ENCODE results near the gene LIN52. TPM values are rescaled to one million over a fixed set of nuclear protein-coding genes. Genes with fewer than 3 reads are reported as not detected.
A peak's percentile ranks its signal among the peaks of the same experiment; 100 is the strongest.

The LIN52 gene
- total RNA-seq, 2 donors from 2014 or later = 8.7 to 22.1 TPM

- peak overlapping the region; percentile 73 for H3K4me3 ChIP-seq
- DNase-seq (ENCODE audit: low spot score) (no peak), ATAC-seq (ENCODE audit: insufficient number of reproducible peaks, low FRiP score, low read depth) (no peak)
- no peak overlapping the region for H3K27ac ChIP-seq
- no peaks in the 10 kb centered on the region for H3K9me3 ChIP-seq
- H3K4me1 ChIP-seq (ENCODE audit: control insufficient read depth in 1 of 2, low read depth in 2 of 2) = peaks cover 16 to 23% of the 10 kb centered on the region in 2 donors
- no peaks in the 10 kb centered on the region for H3K36me3 ChIP-seq
- H3K27me3 ChIP-seq (replicated peaks; ENCODE audit: insufficient read depth) = no peaks in the 10 kb centered on the region
- no peak for TF ChIP-seq CTCF (IDR thresholded peaks at IDR 0.05)
These were observed 1.6 kb upstream of the LIN52 start for GRCh38 chr14:74083161-74083560.

- DNase-seq (ENCODE audit: low spot score) (no peak), ATAC-seq (ENCODE audit: insufficient number of reproducible peaks, low FRiP score, low read depth) (peak; percentile 5)
- Histone ChIP-seq H3K36me3 (no peaks in the 10 kb centered on the region), H3K27ac (peak overlapping the region; percentile 61 to 68), H3K4me3 (peak overlapping the region; percentile 73), H3K27me3 (replicated peaks; ENCODE audit: insufficient read depth) (no peaks in the 10 kb centered on the region), H3K4me1 (ENCODE audit: control insufficient read depth in 1 of 2, low read depth in 2 of 2) (peaks cover 16 to 23% of the 10 kb centered on the region in 2 donors), H3K9me3 (no peaks in the 10 kb centered on the region)
- no peak for TF ChIP-seq CTCF (IDR thresholded peaks at IDR 0.05)
These were observed 926 bp upstream of the LIN52 start for GRCh38 chr14:74083784-74084276.

GRCh38 chr14:74085047-74085637, 386 bp downstream of the LIN52 start:
- H3K27ac ChIP-seq = peak overlapping the region; percentile 73 to 82
- no peak for TF ChIP-seq CTCF (IDR thresholded peaks at IDR 0.05)
- no peaks in the 10 kb centered on the region for H3K9me3 ChIP-seq
- H3K27me3 ChIP-seq (replicated peaks; ENCODE audit: insufficient read depth) = no peaks in the 10 kb centered on the region
- H3K36me3 ChIP-seq = no peaks in the 10 kb centered on the region
- H3K4me3 ChIP-seq = peak overlapping the region; percentile 90
- DNase-seq (ENCODE audit: low spot score) = no peak
- peak; percentile 5 for ATAC-seq (ENCODE audit: insufficient number of reproducible peaks, low FRiP score, low read depth)
- peaks cover 16 to 23% of the 10 kb centered on the region in 2 donors for H3K4me1 ChIP-seq (ENCODE audit: control insufficient read depth in 1 of 2, low read depth in 2 of 2)

- H3K4me3 ChIP-seq = peak overlapping the region; percentile 90
- H3K27me3 ChIP-seq (replicated peaks; ENCODE audit: insufficient read depth) = no peaks in the 10 kb centered on the region
- H3K4me1 ChIP-seq (ENCODE audit: control insufficient read depth in 1 of 2, low read depth in 2 of 2) = peaks cover 16 to 23% of the 10 kb centered on the region in 2 donors
- TF ChIP-seq CTCF (IDR thresholded peaks at IDR 0.05) = no peak
- no peaks in the 10 kb centered on the region for H3K36me3 ChIP-seq
- no peaks in the 10 kb centered on the region for H3K9me3 ChIP-seq
- DNase-seq (ENCODE audit: low spot score) = no peak
- no peak overlapping the region for H3K27ac ChIP-seq
- ATAC-seq (ENCODE audit: insufficient number of reproducible peaks, low FRiP score, low read depth) = no peak
These were observed 1.1 kb downstream of the LIN52 start for GRCh38 chr14:74085828-74086227.

- H3K4me3 ChIP-seq = no peak overlapping the region
- H3K27me3 ChIP-seq (replicated peaks; ENCODE audit: insufficient read depth) = no peaks in the 10 kb centered on the region
- H3K9me3 ChIP-seq = no peaks in the 10 kb centered on the region
- H3K27ac ChIP-seq = no peak overlapping the region
- ATAC-seq (ENCODE audit: insufficient number of reproducible peaks, low FRiP score, low read depth) = no peak
- peaks cover 13% of the 10 kb centered on the region for H3K36me3 ChIP-seq
- TF ChIP-seq CTCF (IDR thresholded peaks at IDR 0.05) = no peak
- H3K4me1 ChIP-seq (ENCODE audit: control insufficient read depth in 1 of 2, low read depth in 2 of 2) = peaks cover 8 to 12% of the 10 kb centered on the region in 2 donors
- no peak for DNase-seq (ENCODE audit: low spot score)
These were observed 4.7 kb downstream of the LIN52 start for GRCh38 chr14:74089251-74090020.

Data from thoracic aorta (tissue), 2 donors.